Measurements from ENCODE around the gene PROS1.
"Not testable (repeated sequence)": the region's sequence is repeated elsewhere in the genome, so short reads cannot be mapped to it uniquely, and the experiment has no call there.

DNA sequence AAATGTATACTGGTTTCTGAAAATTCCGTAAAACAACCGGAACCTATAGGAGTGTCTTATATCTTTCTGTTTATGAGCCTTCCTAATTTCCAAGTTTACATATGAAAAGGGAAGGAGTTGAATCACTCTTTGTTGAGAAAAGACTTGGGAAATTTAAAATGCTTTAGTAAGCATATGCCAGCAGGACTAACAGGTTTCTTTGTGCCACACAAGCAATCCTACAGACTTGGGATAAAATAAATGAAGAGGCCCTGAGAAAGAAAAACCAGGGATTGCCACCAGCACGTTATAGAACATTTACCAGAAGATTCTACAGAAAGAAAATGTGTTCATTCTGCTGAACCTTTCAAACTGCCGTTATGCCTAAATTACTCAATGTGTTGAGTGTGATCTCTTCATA lies 96.3 kb downstream of the PROS1 start:
- TF ChIP-seq POLR2A (IDR thresholded peaks at IDR 0.05): not testable (repeated sequence)
- TF ChIP-seq, protein P1, sequence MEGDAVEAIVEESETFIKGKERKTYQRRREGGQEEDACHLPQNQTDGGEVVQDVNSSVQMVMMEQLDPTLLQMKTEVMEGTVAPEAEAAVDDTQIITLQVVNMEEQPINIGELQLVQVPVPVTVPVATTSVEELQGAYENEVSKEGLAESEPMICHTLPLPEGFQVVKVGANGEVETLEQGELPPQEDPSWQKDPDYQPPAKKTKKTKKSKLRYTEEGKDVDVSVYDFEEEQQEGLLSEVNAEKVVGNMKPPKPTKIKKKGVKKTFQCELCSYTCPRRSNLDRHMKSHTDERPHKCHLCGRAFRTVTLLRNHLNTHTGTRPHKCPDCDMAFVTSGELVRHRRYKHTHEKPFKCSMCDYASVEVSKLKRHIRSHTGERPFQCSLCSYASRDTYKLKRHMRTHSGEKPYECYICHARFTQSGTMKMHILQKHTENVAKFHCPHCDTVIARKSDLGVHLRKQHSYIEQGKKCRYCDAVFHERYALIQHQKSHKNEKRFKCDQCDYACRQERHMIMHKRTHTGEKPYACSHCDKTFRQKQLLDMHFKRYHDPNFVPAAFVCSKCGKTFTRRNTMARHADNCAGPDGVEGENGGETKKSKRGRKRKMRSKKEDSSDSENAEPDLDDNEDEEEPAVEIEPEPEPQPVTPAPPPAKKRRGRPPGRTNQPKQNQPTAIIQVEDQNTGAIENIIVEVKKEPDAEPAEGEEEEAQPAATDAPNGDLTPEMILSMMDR (IDR thresholded peaks at IDR 0.05): not testable (repeated sequence)

All from heart left ventricle (tissue), 13 donors.